Liver (tissue), 9 donors: ENCODE measurements around the gene CEACAM19. TPM values are rescaled to one million over a fixed set of nuclear protein-coding genes. Genes with fewer than 3 reads are reported as not detected.

Experiments used
- DNase-seq: peaks from one replicate; pipeline ENCODE4 v3.0.0-alpha.2; 2017; ENCODE audit warnings: low spot score
- H3K27ac ChIP-seq, 2 donors: one replicate each; pipeline ENCODE4 v1.7.0; 2013; ENCODE audit warnings: inconsistent platforms in 2 of 2, low read length in 2 of 2, control low read depth in 1 of 2, low read depth in 1 of 2, mild to moderate bottlenecking in 1 of 2
- H3K27me3 ChIP-seq, 4 donors: one replicate each; pipeline versions ENCODE4 v1.6.1 to v1.7.0; 2013; ENCODE audit warnings: low read length in 3 of 4, inconsistent platforms in 1 of 4, mild to moderate bottlenecking in 1 of 4, moderate library complexity in 1 of 4; ENCODE audit not compliant: control insufficient read depth in 4 of 4, insufficient read depth in 4 of 4
- H3K36me3 ChIP-seq, 4 donors: one replicate each; pipeline versions ENCODE4 v1.6.1 to v1.7.0; 2013; ENCODE audit warnings: low read length in 3 of 4, mild to moderate bottlenecking in 3 of 4, low read depth in 1 of 4, moderate library complexity in 1 of 4; ENCODE audit not compliant: control insufficient read depth in 4 of 4, insufficient read depth in 3 of 4
- H3K4me1 ChIP-seq, 4 donors: one replicate each; pipeline versions ENCODE4 v1.6.1 to v1.7.0; 2013; ENCODE audit warnings: low read length in 3 of 4, mild to moderate bottlenecking in 3 of 4, moderate library complexity in 1 of 4; ENCODE audit not compliant: control insufficient read depth in 4 of 4, insufficient read depth in 4 of 4
- H3K4me3 ChIP-seq, 3 donors: one replicate each; pipeline versions ENCODE4 v1.6.1 to v1.7.0; 2013; ENCODE audit warnings: low read length in 3 of 3, control low read depth in 1 of 3, low read depth in 1 of 3, mild to moderate bottlenecking in 1 of 3
- H3K9ac ChIP-seq, 2 donors: one replicate each; pipeline ENCODE4 v1.7.0; 2013; ENCODE audit warnings: low read length in 2 of 2, mild to moderate bottlenecking in 2 of 2, moderate library complexity in 2 of 2, control low read depth in 1 of 2, low read depth in 1 of 2
- H3K9me3 ChIP-seq, 4 donors: one replicate each; pipeline versions ENCODE4 v1.6.1 to v1.7.0; 2013; ENCODE audit warnings: low read length in 3 of 4; ENCODE audit not compliant: control insufficient read depth in 4 of 4
- EGR1 ChIP-seq, 2 donors: IDR thresholded peaks; 2 replicates each; pipeline ENCODE4 v1.6.1; 2016 to 2018; ENCODE audit warnings: antibody characterized with exemption in 2 of 2, low read depth in 2 of 2
- FOXA1 ChIP-seq: IDR thresholded peaks from 2 replicates; pipeline ENCODE4 v1.6.1; 2016; ENCODE audit warnings: antibody characterized with exemption
- FOXA2 ChIP-seq: IDR thresholded peaks from 2 replicates; pipeline ENCODE4 v1.6.1; 2016; ENCODE audit warnings: antibody characterized with exemption
- GABPA ChIP-seq, 2 donors: IDR thresholded peaks in 1 of 2; conservative IDR thresholded peaks in 1 of 2; 2 replicates each; pipeline ENCODE4 v1.6.1; 2016; ENCODE audit warnings: antibody characterized with exemption in 2 of 2, mild to moderate bottlenecking in 1 of 2, moderate library complexity in 1 of 2
- HNF4G ChIP-seq: IDR thresholded peaks from 2 replicates; pipeline ENCODE4 v1.6.1; 2016; ENCODE audit warnings: antibody characterized with exemption
- JUND ChIP-seq, 2 donors: IDR thresholded peaks; 2 replicates each; pipeline ENCODE4 v1.6.1; 2016; ENCODE audit warnings: antibody characterized with exemption in 2 of 2
- NR2F2 ChIP-seq: IDR thresholded peaks from 2 replicates; pipeline ENCODE4 v1.6.1; 2016; ENCODE audit warnings: antibody characterized with exemption
- RAD21 ChIP-seq, 2 donors: IDR thresholded peaks; 2 replicates each; pipeline ENCODE4 v1.6.1; 2016; ENCODE audit warnings: antibody characterized with exemption in 2 of 2, mild to moderate bottlenecking in 2 of 2
- RXRA ChIP-seq, 2 donors: IDR thresholded peaks; 2 replicates each; pipeline ENCODE4 v1.6.1; 2017 to 2018; ENCODE audit warnings: antibody characterized with exemption in 2 of 2, mild to moderate bottlenecking in 1 of 2
- TAF1 ChIP-seq: conservative IDR thresholded peaks from 2 replicates; pipeline ENCODE4 v1.6.1; 2016; ENCODE audit warnings: antibody characterized with exemption, mild to moderate bottlenecking
- YY1 ChIP-seq: IDR thresholded peaks from 2 replicates; pipeline ENCODE4 v1.6.1; 2016; ENCODE audit warnings: antibody characterized with exemption, mild to moderate bottlenecking
- WGBS: extraction: QIAGEN DNeasy Blood & Tissue Kit; methylation state at CpG from one replicate; pipeline ENCODE4 v1.1.7; 2013; 5-methylcytosine and 5-hydroxymethylcytosine counted together
- polyA plus RNA-seq, 2 donors: library from polyadenylated mRNA; stranded (reverse) in 1 of 2; unstranded in 1 of 2; fragments of 200-250 nt in 1 of 2; fragments of >200 nt in 1 of 2; fragmentation: Nextera tagmentation in 1 of 2; extraction: Ambion mirVana in 1 of 2; gene quantifications; one replicate each; pipeline versions ENCODE4 v1.2.1 to v1.2.3, GENCODE V29; 2013 to 2015
- total RNA-seq, 2 donors: library from RNA; depleted of rRNA; stranded (reverse); fragments of >200 nt; gene quantifications; one replicate each; pipeline ENCODE4 v1.2.3, GENCODE V29; 2014
- TF ChIP-seq, protein P1 (sequence below): IDR thresholded peaks from 2 replicates; pipeline ENCODE4 v1.6.1; 2016; ENCODE audit warnings: antibody characterized with exemption
- TF ChIP-seq, protein P2 (sequence below): IDR thresholded peaks from 2 replicates; pipeline ENCODE4 v1.6.1; 2016; ENCODE audit warnings: antibody characterized with exemption, mild to moderate bottlenecking
- TF ChIP-seq, protein P3 (sequence below): IDR thresholded peaks from 2 replicates; pipeline ENCODE4 v1.6.1; 2016; ENCODE audit warnings: antibody characterized with exemption
- TF ChIP-seq, protein P4 (sequence below): IDR thresholded peaks from 2 replicates; pipeline ENCODE4 v1.6.1; 2016; ENCODE audit warnings: antibody characterized with exemption
- TF ChIP-seq, protein P5 (sequence below): fragments of 150-350 bp; IDR thresholded peaks from 2 replicates; pipeline ENCODE4 v1.5.1; 2017; ENCODE audit warnings: improper control_type of control experiment, low read depth, low read length; ENCODE audit not compliant: missing input control
- donor health status: healthy.
- donor health status: healthy.
- donor health status: healthy.
- donor health status: healthy.
- donor health status: healthy.

CEACAM19 gene
- total and polyA plus RNA-seq, 4 donors = 0.75 to 2.6 (median 1.3) TPM

DNA sequence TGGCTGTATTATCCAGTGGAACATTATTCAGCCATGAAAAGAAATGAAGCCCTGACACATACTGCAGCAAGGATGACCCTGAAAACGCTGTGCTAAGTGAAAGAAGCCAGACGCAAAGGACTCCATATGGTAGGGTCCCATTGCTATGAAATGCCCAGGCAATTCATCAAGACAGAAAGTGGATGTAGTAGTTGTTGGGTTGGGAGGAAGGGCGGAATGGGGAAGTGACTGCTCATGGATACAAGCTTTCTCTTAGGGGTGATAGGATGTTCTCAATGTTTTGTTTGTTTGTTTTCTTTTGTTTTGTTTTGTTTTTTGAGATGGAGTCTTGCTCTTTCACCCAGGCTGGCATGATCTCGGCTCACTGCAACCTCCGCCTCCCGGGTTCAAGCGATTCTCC, 16.6 kb downstream of the CEACAM19 start:
- Histone ChIP-seq H3K4me3 (no peak overlapping the region), H3K9ac (no peak overlapping the region), H3K27me3 (no peaks in the 10 kb centered on the region), H3K9me3 (no peaks in the 10 kb centered on the region), H3K27ac (no peak overlapping the region), H3K4me1 (peaks cover 12 to 31% (median 23%) of the 10 kb centered on the region in 4 donors), H3K36me3 (peaks cover 0 to 2% (median under 1%) of the 10 kb centered on the region in 4 donors)
- 91% methylated on average over 7 of the region's 7 CpGs for WGBS
- no peak for DNase-seq
- TF ChIP-seq RXRA (IDR thresholded peaks at IDR 0.05) (no peak), JUND (IDR thresholded peaks at IDR 0.05) (no peak), FOXA2 (no peak), TAF1 (no peak), HNF4G (no peak), GABPA (IDR thresholded peaks at IDR 0.05 in 1 of 2, conservative IDR thresholded peaks at IDR 0.05 in 1 of 2) (no peak), FOXA1 (no peak), RAD21 (IDR thresholded peaks at IDR 0.05) (no peak), EGR1 (IDR thresholded peaks at IDR 0.05; ENCODE audit: low read depth in 2 of 2) (no peak), YY1 (no peak), NR2F2 (no peak)
- TF ChIP-seq, protein P1, sequence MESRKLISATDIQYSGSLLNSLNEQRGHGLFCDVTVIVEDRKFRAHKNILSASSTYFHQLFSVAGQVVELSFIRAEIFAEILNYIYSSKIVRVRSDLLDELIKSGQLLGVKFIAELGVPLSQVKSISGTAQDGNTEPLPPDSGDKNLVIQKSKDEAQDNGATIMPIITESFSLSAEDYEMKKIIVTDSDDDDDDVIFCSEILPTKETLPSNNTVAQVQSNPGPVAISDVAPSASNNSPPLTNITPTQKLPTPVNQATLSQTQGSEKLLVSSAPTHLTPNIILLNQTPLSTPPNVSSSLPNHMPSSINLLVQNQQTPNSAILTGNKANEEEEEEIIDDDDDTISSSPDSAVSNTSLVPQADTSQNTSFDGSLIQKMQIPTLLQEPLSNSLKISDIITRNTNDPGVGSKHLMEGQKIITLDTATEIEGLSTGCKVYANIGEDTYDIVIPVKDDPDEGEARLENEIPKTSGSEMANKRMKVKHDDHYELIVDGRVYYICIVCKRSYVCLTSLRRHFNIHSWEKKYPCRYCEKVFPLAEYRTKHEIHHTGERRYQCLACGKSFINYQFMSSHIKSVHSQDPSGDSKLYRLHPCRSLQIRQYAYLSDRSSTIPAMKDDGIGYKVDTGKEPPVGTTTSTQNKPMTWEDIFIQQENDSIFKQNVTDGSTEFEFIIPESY = no peak
- TF ChIP-seq, protein P2, sequence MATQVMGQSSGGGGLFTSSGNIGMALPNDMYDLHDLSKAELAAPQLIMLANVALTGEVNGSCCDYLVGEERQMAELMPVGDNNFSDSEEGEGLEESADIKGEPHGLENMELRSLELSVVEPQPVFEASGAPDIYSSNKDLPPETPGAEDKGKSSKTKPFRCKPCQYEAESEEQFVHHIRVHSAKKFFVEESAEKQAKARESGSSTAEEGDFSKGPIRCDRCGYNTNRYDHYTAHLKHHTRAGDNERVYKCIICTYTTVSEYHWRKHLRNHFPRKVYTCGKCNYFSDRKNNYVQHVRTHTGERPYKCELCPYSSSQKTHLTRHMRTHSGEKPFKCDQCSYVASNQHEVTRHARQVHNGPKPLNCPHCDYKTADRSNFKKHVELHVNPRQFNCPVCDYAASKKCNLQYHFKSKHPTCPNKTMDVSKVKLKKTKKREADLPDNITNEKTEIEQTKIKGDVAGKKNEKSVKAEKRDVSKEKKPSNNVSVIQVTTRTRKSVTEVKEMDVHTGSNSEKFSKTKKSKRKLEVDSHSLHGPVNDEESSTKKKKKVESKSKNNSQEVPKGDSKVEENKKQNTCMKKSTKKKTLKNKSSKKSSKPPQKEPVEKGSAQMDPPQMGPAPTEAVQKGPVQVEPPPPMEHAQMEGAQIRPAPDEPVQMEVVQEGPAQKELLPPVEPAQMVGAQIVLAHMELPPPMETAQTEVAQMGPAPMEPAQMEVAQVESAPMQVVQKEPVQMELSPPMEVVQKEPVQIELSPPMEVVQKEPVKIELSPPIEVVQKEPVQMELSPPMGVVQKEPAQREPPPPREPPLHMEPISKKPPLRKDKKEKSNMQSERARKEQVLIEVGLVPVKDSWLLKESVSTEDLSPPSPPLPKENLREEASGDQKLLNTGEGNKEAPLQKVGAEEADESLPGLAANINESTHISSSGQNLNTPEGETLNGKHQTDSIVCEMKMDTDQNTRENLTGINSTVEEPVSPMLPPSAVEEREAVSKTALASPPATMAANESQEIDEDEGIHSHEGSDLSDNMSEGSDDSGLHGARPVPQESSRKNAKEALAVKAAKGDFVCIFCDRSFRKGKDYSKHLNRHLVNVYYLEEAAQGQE = no peak
- TF ChIP-seq, protein P3, sequence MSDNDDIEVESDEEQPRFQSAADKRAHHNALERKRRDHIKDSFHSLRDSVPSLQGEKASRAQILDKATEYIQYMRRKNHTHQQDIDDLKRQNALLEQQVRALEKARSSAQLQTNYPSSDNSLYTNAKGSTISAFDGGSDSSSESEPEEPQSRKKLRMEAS = no peak
- TF ChIP-seq, protein P4, sequence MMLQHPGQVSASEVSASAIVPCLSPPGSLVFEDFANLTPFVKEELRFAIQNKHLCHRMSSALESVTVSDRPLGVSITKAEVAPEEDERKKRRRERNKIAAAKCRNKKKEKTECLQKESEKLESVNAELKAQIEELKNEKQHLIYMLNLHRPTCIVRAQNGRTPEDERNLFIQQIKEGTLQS = no peak
- TF ChIP-seq, protein P5, sequence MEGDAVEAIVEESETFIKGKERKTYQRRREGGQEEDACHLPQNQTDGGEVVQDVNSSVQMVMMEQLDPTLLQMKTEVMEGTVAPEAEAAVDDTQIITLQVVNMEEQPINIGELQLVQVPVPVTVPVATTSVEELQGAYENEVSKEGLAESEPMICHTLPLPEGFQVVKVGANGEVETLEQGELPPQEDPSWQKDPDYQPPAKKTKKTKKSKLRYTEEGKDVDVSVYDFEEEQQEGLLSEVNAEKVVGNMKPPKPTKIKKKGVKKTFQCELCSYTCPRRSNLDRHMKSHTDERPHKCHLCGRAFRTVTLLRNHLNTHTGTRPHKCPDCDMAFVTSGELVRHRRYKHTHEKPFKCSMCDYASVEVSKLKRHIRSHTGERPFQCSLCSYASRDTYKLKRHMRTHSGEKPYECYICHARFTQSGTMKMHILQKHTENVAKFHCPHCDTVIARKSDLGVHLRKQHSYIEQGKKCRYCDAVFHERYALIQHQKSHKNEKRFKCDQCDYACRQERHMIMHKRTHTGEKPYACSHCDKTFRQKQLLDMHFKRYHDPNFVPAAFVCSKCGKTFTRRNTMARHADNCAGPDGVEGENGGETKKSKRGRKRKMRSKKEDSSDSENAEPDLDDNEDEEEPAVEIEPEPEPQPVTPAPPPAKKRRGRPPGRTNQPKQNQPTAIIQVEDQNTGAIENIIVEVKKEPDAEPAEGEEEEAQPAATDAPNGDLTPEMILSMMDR = no peak
